Measurements from ENCODE around the gene PELI2.

DNA sequence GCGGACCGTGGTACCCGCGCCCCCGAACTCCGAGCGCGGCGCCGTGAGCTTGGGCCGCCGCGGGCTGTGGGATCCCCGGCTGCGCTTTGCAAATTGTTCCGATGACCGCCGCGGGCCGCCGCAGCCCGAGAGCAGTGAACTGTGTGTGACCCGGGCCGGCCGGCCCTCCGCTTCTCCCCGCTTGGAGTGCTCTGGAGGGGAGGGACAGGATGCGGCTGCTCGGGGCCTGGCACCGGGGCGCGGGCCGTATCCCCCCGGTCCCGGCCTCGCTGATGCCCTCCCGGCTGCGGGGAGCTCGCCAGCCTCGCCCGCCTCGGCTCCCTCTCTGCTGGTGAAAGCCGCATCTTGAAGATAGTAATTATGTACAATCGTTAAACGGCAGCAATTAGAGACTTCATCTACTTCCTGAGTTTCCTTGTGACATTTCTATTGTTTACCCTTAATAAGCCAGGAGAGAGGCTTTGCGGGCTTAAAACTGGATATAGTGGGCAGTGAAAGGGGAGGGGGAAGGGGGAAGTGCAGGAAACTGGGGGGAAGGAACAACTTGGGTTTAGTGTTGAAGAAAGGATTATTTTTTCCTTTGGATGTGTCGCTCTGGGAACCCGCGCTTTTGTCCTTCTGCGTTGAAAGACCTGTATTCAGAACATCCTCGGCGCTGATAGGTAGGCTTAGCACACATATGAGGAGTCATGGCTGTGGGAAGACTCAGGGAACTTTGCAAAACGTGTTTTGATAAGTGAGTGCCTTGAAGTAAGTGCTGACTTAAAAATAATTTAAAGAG, 1.2 kb downstream of the PELI2 start:
- TF ChIP-seq, protein P1, sequence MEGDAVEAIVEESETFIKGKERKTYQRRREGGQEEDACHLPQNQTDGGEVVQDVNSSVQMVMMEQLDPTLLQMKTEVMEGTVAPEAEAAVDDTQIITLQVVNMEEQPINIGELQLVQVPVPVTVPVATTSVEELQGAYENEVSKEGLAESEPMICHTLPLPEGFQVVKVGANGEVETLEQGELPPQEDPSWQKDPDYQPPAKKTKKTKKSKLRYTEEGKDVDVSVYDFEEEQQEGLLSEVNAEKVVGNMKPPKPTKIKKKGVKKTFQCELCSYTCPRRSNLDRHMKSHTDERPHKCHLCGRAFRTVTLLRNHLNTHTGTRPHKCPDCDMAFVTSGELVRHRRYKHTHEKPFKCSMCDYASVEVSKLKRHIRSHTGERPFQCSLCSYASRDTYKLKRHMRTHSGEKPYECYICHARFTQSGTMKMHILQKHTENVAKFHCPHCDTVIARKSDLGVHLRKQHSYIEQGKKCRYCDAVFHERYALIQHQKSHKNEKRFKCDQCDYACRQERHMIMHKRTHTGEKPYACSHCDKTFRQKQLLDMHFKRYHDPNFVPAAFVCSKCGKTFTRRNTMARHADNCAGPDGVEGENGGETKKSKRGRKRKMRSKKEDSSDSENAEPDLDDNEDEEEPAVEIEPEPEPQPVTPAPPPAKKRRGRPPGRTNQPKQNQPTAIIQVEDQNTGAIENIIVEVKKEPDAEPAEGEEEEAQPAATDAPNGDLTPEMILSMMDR (tag by site-specific recombination; IDR thresholded peaks at IDR 0.05) = no peak
- TF ChIP-seq ZNF624 (tag by site-specific recombination; IDR thresholded peaks at IDR 0.05) = no peak
- no peak for TF ChIP-seq ZFP3 (tag by site-specific recombination; IDR thresholded peaks at IDR 0.05; ENCODE audit: low read depth)
- TF ChIP-seq ZNF211 (tag by site-specific recombination; IDR thresholded peaks at IDR 0.05; ENCODE audit: low read depth) = no peak
- no peak for TF ChIP-seq ZNF24 (tag by site-specific recombination; IDR thresholded peaks at IDR 0.05)
- TF ChIP-seq, protein P2, sequence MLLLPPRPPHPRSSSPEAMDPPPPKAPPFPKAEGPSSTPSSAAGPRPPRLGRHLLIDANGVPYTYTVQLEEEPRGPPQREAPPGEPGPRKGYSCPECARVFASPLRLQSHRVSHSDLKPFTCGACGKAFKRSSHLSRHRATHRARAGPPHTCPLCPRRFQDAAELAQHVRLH (tag by site-specific recombination; IDR thresholded peaks at IDR 0.05) = no peak
- TF ChIP-seq ZBTB20 (tag by site-specific recombination; IDR thresholded peaks at IDR 0.05) = no peak; the same call in 1 of the 2 replicates
- TF ChIP-seq ZBTB8A (tag by site-specific recombination; IDR thresholded peaks at IDR 0.05) = no peak
